GM23338 (cell line): ENCODE measurements around the gene CRYGB. TPM values are rescaled to one million over a fixed set of nuclear protein-coding genes. Genes with fewer than 3 reads are reported as not detected.
A peak's percentile ranks its signal among the peaks of the same experiment; 100 is the strongest.

ENCODE experiments used
- ATAC-seq: fragments of 200-7000 bp; cut with Tn5 transposase; 3 replicates; pipeline ENCODE4 v1.9.1; 2020
- DNase-seq: peaks from one replicate; pipeline ENCODE4 v3.0.0-alpha.2; 2015; ENCODE audit warnings: low spot score
- H2AFZ ChIP-seq: fragments of 200-600 bp; sonication (generic); 2 replicates; pipeline ENCODE4 v1.8.0; 2016; ENCODE audit warnings: antibody characterized with exemption, mild to moderate bottlenecking, moderate library complexity
- H3F3A ChIP-seq: fragments of 200-600 bp; sonication (generic); replicated peaks from 2 replicates; pipeline ENCODE4 v1.8.0; 2017; ENCODE audit warnings: antibody characterized with exemption, mixed run types, low read depth
- H3K27ac ChIP-seq: fragments of 200-600 bp; sonication (generic); 2 replicates; pipeline ENCODE4 v1.6.1; 2016; ENCODE audit warnings: low read depth
- H3K27me3 ChIP-seq: fragments of 200-600 bp; sonication (generic); 2 replicates; pipeline ENCODE4 v1.8.0; 2016; ENCODE audit warnings: mild to moderate bottlenecking, mixed run types, moderate library complexity; ENCODE audit not compliant: insufficient read depth
- H3K36me3 ChIP-seq: fragments of 200-600 bp; sonication (generic); 2 replicates; pipeline ENCODE4 v1.8.0; 2016; ENCODE audit warnings: mild to moderate bottlenecking; ENCODE audit not compliant: insufficient read depth
- H3K4me1 ChIP-seq: fragments of 200-600 bp; sonication (generic); 2 replicates; pipeline ENCODE4 v1.8.0; 2016; ENCODE audit warnings: mild to moderate bottlenecking, moderate library complexity; ENCODE audit not compliant: insufficient read depth
- H3K4me2 ChIP-seq: fragments of 200-600 bp; sonication (generic); 2 replicates; pipeline ENCODE4 v1.7.1; 2017; ENCODE audit warnings: mixed run types
- H3K4me3 ChIP-seq: fragments of 200-600 bp; sonication (generic); 2 replicates; pipeline ENCODE4 v1.6.1; 2016; ENCODE audit warnings: mixed run types
- H3K79me2 ChIP-seq: fragments of 200-600 bp; sonication (generic); replicated peaks from 2 replicates; pipeline ENCODE4 v1.8.0; 2017; ENCODE audit warnings: mild to moderate bottlenecking; ENCODE audit not compliant: insufficient read depth
- H3K9me2 ChIP-seq: fragments of 200-600 bp; sonication (generic); 2 replicates; pipeline ENCODE4 v1.8.0; 2017; ENCODE audit not compliant: insufficient read depth
- H4K20me1 ChIP-seq: fragments of 200-600 bp; sonication (generic); replicated peaks from 2 replicates; pipeline ENCODE4 v1.8.0; 2017; ENCODE audit warnings: mild to moderate bottlenecking; ENCODE audit not compliant: insufficient read depth
- H3K27ac Mint-ChIP-seq: 2 replicates; pipeline ENCODE4 v1.8.0; 2020; ENCODE audit warnings: inconsistent platforms, mild to moderate bottlenecking, moderate library complexity, mixed read lengths
- H3K27me3 Mint-ChIP-seq: 3 replicates; pipeline ENCODE4 v1.8.0; 2022; ENCODE audit warnings: low read depth, mild to moderate bottlenecking, moderate library complexity, mixed read lengths, inconsistent platforms; ENCODE audit not compliant: insufficient read depth, poor library complexity
- H3K36me3 Mint-ChIP-seq: 3 replicates; pipeline ENCODE4 v1.8.0; 2021; ENCODE audit warnings: low read depth, mild to moderate bottlenecking, inconsistent platforms, moderate library complexity, mixed read lengths
- H3K4me1 Mint-ChIP-seq: 3 replicates; pipeline ENCODE4 v1.8.0; 2020; ENCODE audit warnings: mild to moderate bottlenecking, inconsistent platforms, mixed read lengths
- H3K4me3 Mint-ChIP-seq: 3 replicates; pipeline ENCODE4 v1.8.0; 2021; ENCODE audit warnings: moderate library complexity, mild to moderate bottlenecking, inconsistent platforms, mixed read lengths
- H3K9me3 Mint-ChIP-seq: 3 replicates; pipeline ENCODE4 v1.8.0; 2020; ENCODE audit warnings: moderate library complexity, mild to moderate bottlenecking, inconsistent platforms, mixed read lengths
- CREB1 ChIP-seq: fragments of 250-450 bp; sonication (Bioruptor Pico); IDR thresholded peaks from 2 replicates; pipeline ENCODE4 v1.5.0; 2020; ENCODE audit warnings: low read depth, mild to moderate bottlenecking, moderate library complexity
- EZH2phosphoT487 ChIP-seq: fragments of 200-600 bp; sonication (generic); IDR thresholded peaks from one replicate; pipeline ENCODE4 v1.8.1; 2018; ENCODE audit warnings: antibody characterized with exemption; ENCODE audit not compliant: unreplicated experiment
- NANOG ChIP-seq: IDR thresholded peaks from 2 replicates; pipeline ENCODE4 v1.6.1; 2016; ENCODE audit warnings: antibody characterized with exemption, borderline replicate concordance
- POLR2AphosphoS5 ChIP-seq: IDR thresholded peaks from 2 replicates; pipeline ENCODE4 v1.6.1; 2016; ENCODE audit warnings: antibody characterized with exemption, low read depth
- ZNF114 ChIP-seq: fragments of 250-450 bp; sonication (Bioruptor Pico); IDR thresholded peaks from 2 replicates; pipeline ENCODE4 v1.5.0; 2020; ENCODE audit warnings: mild to moderate bottlenecking, moderate library complexity
- polyA plus RNA-seq: library from polyadenylated mRNA; unstranded; fragments of >200 nt; fragmentation: Nextera tagmentation; extraction: Ambion mirVana; gene quantifications from 2 replicates; pipeline ENCODE4 v1.2.1, GENCODE V29; 2016
- total RNA-seq: library from RNA; depleted of rRNA; stranded (reverse); fragments of >200 nt; shearing (Covaris generic); gene quantifications from 2 replicates; pipeline ENCODE4 v1.2.3, GENCODE V29; 2014
- TF ChIP-seq, protein P1 (sequence below): fragments of 250-450 bp; sonication (Bioruptor Pico); IDR thresholded peaks from 2 replicates; pipeline ENCODE4 v1.5.0; 2020; ENCODE audit warnings: mild to moderate bottlenecking, moderate library complexity
- TF ChIP-seq, protein P2 (sequence below), 2 experiments: fragments of 200-600 bp in 1 of 2; sonication (generic) in 1 of 2; conservative IDR thresholded peaks; 2 replicates each; pipeline versions ENCODE4 v1.5.1 to v1.6.1; 2016 to 2017; ENCODE audit warnings: antibody characterized with exemption in 2 of 2, low read depth in 2 of 2, mild to moderate bottlenecking in 2 of 2, moderate library complexity in 1 of 2

Gene CRYGB
- total and polyA plus RNA-seq, 2 experiments from 2014 or later: 0.92 to 1.9 TPM

GRCh38 chr2:208163489-208163888, 17.5 kb upstream of the CRYGB start, which contains the start of gene CRYGA:
Gene CRYGA, minus strand, starts transcription at chr2:208163589. Its CDS starts 33 bp downstream, at chr2:208163556.
- no peaks in the 10 kb centered on the region for H3K79me2 ChIP-seq
- no peaks in the 10 kb centered on the region for H3K9me2 ChIP-seq
- no peaks in the 10 kb centered on the region for H4K20me1 ChIP-seq
- Mint-ChIP-seq H3K4me3 (no peak within 1 kb of the TSS), H3K27me3 (peaks cover 5% of the 10 kb centered on the region), H3K4me1 (peaks cover 19% of the 10 kb centered on the region; the same call in 2 of the 3 replicates), H3K9me3 (no peaks in the 10 kb centered on the region), H3K36me3 (no peaks in the 10 kb centered on the region), H3K27ac (peak within 1 kb of the TSS; percentile 12; the same call in 1 of the 2 replicates)
- no peak within 1 kb of the TSS for H3K4me3 ChIP-seq
- H2AFZ ChIP-seq: peak within 1 kb of the TSS; percentile 89
- no peak within 1 kb of the TSS for H3K27ac ChIP-seq
- no peak for DNase-seq
- no peak for ATAC-seq
- no peak within 1 kb of the TSS for H3K4me2 ChIP-seq
- H3K4me1 ChIP-seq: no peaks in the 10 kb centered on the region
- no peaks in the 10 kb centered on the region for H3K36me3 ChIP-seq
- no peaks in the 10 kb centered on the region for H3K27me3 ChIP-seq
- TF ChIP-seq ZNF114 (CRISPR knock-in tag) (no peak), EZH2phosphoT487 (no peak), POLR2AphosphoS5 (no peak), CREB1 (CRISPR knock-in tag) (no peak), NANOG (no peak)
- TF ChIP-seq, protein P1, sequence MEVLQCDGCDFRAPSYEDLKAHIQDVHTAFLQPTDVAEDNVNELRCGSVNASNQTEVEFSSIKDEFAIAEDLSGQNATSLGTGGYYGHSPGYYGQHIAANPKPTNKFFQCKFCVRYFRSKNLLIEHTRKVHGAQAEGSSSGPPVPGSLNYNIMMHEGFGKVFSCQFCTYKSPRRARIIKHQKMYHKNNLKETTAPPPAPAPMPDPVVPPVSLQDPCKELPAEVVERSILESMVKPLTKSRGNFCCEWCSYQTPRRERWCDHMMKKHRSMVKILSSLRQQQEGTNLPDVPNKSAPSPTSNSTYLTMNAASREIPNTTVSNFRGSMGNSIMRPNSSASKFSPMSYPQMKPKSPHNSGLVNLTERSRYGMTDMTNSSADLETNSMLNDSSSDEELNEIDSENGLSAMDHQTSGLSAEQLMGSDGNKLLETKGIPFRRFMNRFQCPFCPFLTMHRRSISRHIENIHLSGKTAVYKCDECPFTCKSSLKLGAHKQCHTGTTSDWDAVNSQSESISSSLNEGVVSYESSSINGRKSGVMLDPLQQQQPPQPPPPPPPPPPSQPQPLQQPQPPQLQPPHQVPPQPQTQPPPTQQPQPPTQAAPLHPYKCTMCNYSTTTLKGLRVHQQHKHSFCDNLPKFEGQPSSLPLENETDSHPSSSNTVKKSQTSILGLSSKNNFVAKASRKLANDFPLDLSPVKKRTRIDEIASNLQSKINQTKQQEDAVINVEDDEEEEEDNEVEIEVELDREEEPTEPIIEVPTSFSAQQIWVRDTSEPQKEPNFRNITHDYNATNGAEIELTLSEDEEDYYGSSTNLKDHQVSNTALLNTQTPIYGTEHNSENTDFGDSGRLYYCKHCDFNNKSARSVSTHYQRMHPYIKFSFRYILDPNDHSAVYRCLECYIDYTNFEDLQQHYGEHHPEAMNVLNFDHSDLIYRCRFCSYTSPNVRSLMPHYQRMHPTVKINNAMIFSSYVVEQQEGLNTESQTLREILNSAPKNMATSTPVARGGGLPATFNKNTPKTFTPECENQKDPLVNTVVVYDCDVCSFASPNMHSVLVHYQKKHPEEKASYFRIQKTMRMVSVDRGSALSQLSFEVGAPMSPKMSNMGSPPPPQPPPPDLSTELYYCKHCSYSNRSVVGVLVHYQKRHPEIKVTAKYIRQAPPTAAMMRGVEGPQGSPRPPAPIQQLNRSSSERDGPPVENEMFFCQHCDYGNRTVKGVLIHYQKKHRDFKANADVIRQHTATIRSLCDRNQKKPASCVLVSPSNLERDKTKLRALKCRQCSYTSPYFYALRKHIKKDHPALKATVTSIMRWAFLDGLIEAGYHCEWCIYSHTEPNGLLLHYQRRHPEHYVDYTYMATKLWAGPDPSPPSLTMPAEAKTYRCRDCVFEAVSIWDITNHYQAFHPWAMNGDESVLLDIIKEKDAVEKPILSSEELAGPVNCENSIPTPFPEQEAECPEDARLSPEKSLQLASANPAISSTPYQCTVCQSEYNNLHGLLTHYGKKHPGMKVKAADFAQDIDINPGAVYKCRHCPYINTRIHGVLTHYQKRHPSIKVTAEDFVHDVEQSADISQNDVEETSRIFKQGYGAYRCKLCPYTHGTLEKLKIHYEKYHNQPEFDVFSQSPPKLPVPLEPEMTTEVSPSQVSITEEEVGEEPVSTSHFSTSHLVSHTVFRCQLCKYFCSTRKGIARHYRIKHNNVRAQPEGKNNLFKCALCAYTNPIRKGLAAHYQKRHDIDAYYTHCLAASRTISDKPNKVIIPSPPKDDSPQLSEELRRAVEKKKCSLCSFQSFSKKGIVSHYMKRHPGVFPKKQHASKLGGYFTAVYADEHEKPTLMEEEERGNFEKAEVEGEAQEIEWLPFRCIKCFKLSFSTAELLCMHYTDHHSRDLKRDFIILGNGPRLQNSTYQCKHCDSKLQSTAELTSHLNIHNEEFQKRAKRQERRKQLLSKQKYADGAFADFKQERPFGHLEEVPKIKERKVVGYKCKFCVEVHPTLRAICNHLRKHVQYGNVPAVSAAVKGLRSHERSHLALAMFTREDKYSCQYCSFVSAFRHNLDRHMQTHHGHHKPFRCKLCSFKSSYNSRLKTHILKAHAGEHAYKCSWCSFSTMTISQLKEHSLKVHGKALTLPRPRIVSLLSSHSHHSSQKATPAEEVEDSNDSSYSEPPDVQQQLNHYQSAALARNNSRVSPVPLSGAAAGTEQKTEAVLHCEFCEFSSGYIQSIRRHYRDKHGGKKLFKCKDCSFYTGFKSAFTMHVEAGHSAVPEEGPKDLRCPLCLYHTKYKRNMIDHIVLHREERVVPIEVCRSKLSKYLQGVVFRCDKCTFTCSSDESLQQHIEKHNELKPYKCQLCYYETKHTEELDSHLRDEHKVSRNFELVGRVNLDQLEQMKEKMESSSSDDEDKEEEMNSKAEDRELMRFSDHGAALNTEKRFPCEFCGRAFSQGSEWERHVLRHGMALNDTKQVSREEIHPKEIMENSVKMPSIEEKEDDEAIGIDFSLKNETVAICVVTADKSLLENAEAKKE: no peak
- TF ChIP-seq, protein P2, sequence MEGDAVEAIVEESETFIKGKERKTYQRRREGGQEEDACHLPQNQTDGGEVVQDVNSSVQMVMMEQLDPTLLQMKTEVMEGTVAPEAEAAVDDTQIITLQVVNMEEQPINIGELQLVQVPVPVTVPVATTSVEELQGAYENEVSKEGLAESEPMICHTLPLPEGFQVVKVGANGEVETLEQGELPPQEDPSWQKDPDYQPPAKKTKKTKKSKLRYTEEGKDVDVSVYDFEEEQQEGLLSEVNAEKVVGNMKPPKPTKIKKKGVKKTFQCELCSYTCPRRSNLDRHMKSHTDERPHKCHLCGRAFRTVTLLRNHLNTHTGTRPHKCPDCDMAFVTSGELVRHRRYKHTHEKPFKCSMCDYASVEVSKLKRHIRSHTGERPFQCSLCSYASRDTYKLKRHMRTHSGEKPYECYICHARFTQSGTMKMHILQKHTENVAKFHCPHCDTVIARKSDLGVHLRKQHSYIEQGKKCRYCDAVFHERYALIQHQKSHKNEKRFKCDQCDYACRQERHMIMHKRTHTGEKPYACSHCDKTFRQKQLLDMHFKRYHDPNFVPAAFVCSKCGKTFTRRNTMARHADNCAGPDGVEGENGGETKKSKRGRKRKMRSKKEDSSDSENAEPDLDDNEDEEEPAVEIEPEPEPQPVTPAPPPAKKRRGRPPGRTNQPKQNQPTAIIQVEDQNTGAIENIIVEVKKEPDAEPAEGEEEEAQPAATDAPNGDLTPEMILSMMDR (conservative IDR thresholded peaks at IDR 0.05; ENCODE audit: low read depth in 2 of 2): no peak
- no peaks in the 10 kb centered on the region for H3F3A ChIP-seq
